ENCODE data around the gene SLITRK3.

DNA sequence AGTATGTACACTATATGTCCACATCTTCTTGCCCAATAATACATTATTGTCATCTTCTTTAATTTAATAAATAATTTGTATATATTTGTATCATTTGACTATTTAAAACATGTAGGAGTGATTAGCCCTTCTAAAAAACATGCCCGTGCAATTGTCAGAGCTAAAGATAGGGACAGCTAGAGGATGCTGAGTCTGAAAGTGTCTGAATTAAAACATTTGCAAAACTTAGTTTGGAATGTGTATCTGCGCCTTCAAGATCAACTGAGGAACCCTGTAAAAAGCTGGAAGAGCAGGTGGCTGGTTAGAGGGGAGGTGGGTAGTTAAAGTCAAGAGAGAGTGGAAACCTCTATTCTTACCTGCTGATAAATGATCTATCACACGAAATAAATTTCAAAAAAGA lies 4.7 kb downstream of the SLITRK3 start:
- TF ChIP-seq CTCF (IDR thresholded peaks at IDR 0.05) (no peak), POLR2AphosphoS5 (IDR thresholded peaks at IDR 0.05) (no peak), EP300 (IDR thresholded peaks at IDR 0.05; ENCODE audit: low read depth) (no peak)

Measured in transverse colon (tissue), 4 donors.